SK-N-SH treated with all-trans-retinoic acid at 6 μM for 48 hours (cell line): ENCODE measurements around the gene LAMA5.

Experiments used
- ATAC-seq: fragments of 200-7000 bp; cut with Tn5 transposase; 3 replicates; pipeline ENCODE4 v1.9.1; 2020; ENCODE audit warnings: mild to moderate bottlenecking, moderate library complexity
- ARNTL ChIP-seq: fragments of 450-650 bp; formaldehyde crosslinking; IDR thresholded peaks from 2 replicates; pipeline ENCODE4 v1.5.0; 2020; ENCODE audit warnings: low read depth, mild to moderate bottlenecking, moderate library complexity, borderline replicate concordance
- BACH2 ChIP-seq: fragments of 250-450 bp; sonication (Bioruptor Pico); IDR thresholded peaks from 2 replicates; pipeline ENCODE4 v1.9.0; 2021; ENCODE audit warnings: mild to moderate bottlenecking, borderline replicate concordance
- CSDC2 ChIP-seq: fragments of 250-450 bp; sonication (Bioruptor Pico); IDR thresholded peaks from 2 replicates; pipeline ENCODE4 v1.5.0; 2020; ENCODE audit warnings: mild to moderate bottlenecking, moderate library complexity
- CSRNP3 ChIP-seq: fragments of 250-450 bp; sonication (Bioruptor Pico); IDR thresholded peaks from 2 replicates; pipeline ENCODE4 v1.5.1; 2021; ENCODE audit warnings: mild to moderate bottlenecking, moderate library complexity
- ESRRG ChIP-seq: fragments of 250-450 bp; sonication (Bioruptor Pico); IDR thresholded peaks from 2 replicates; pipeline ENCODE4 v1.6.1; 2021; ENCODE audit warnings: mild to moderate bottlenecking
- GLIS3 ChIP-seq: fragments of 250-450 bp; sonication (Bioruptor Pico); IDR thresholded peaks from 2 replicates; pipeline ENCODE4 v1.5.0; 2020; ENCODE audit warnings: mild to moderate bottlenecking, moderate library complexity
- ISL1 ChIP-seq: fragments of 250-450 bp; sonication (Bioruptor Pico); IDR thresholded peaks from 2 replicates; pipeline ENCODE4 v2.1.2; 2022; ENCODE audit warnings: mild to moderate bottlenecking, moderate library complexity
- OSR1 ChIP-seq: fragments of 250-450 bp; sonication (Bioruptor Pico); IDR thresholded peaks from 2 replicates; pipeline ENCODE4 v1.8.0; 2022; ENCODE audit warnings: moderate library complexity, mild to moderate bottlenecking, inconsistent platforms
- PATZ1 ChIP-seq: fragments of 250-450 bp; sonication (Bioruptor Pico); IDR thresholded peaks from 2 replicates; pipeline ENCODE4 v1.8.0; 2020; ENCODE audit warnings: mild to moderate bottlenecking, moderate library complexity, borderline replicate concordance
- POU6F1 ChIP-seq: fragments of 250-450 bp; sonication (Bioruptor Pico); IDR thresholded peaks from 2 replicates; pipeline ENCODE4 v1.8.0; 2021; ENCODE audit warnings: low read depth, mild to moderate bottlenecking, moderate library complexity, borderline replicate concordance
- PPARA ChIP-seq: fragments of 250-450 bp; sonication (Bioruptor Pico); IDR thresholded peaks from 2 replicates; pipeline ENCODE4 v1.5.0; 2020; ENCODE audit warnings: mild to moderate bottlenecking, borderline replicate concordance
- RARB ChIP-seq: fragments of 250-450 bp; sonication (Bioruptor Pico); IDR thresholded peaks from 2 replicates; pipeline ENCODE4 v1.8.0; 2021; ENCODE audit warnings: mild to moderate bottlenecking, moderate library complexity
- SNAI2 ChIP-seq: fragments of 250-450 bp; sonication (Bioruptor Pico); IDR thresholded peaks from 2 replicates; pipeline ENCODE4 v1.5.0; 2020; ENCODE audit warnings: mild to moderate bottlenecking, moderate library complexity
- TCF4 ChIP-seq: fragments of 250-450 bp; sonication (Bioruptor Pico); IDR thresholded peaks from 2 replicates; pipeline ENCODE4 v1.8.0; 2021; ENCODE audit warnings: mild to moderate bottlenecking, moderate library complexity, borderline replicate concordance
- TOX ChIP-seq: fragments of 250-450 bp; sonication (Bioruptor Pico); IDR thresholded peaks from 2 replicates; pipeline ENCODE4 v1.8.0; 2021; ENCODE audit warnings: mild to moderate bottlenecking, moderate library complexity, borderline replicate concordance
- ZFP3 ChIP-seq: fragments of 250-450 bp; sonication (Bioruptor Pico); IDR thresholded peaks from 2 replicates; pipeline ENCODE4 v1.5.0; 2020; ENCODE audit warnings: mild to moderate bottlenecking, moderate library complexity
- ZNF565 ChIP-seq: fragments of 450-650 bp; formaldehyde crosslinking; conservative IDR thresholded peaks from 2 replicates; pipeline ENCODE4 v1.5.0; 2020; ENCODE audit warnings: low read depth, mild to moderate bottlenecking, moderate library complexity
- ZNF70 ChIP-seq: fragments of 450-650 bp; formaldehyde crosslinking; IDR thresholded peaks from 2 replicates; pipeline ENCODE4 v1.5.0; 2020; ENCODE audit warnings: mild to moderate bottlenecking, moderate library complexity
- ZNF8 ChIP-seq: fragments of 450-650 bp; formaldehyde crosslinking; IDR thresholded peaks from 2 replicates; pipeline ENCODE4 v1.5.0; 2020; ENCODE audit warnings: mild to moderate bottlenecking, moderate library complexity

LAMA5 gene

GRCh38 chr20:62262064-62262463 is 105.0 kb downstream of the LAMA5 start (continued):
- TF ChIP-seq PATZ1 (no peak), CSDC2 (CRISPR knock-in tag) (no peak), ZFP3 (CRISPR knock-in tag) (no peak), ZNF70 (CRISPR knock-in tag) (no peak)
- TF ChIP-seq, all 23 proteins: peak for 0

GRCh38 chr20:62259294-62259565 is 107.9 kb downstream of the LAMA5 start:
- no peak for ATAC-seq
- TF ChIP-seq CSRNP3 (CRISPR knock-in tag): no peak
- no peak for TF ChIP-seq PPARA (CRISPR knock-in tag)
- no peak for TF ChIP-seq BACH2 (CRISPR knock-in tag)
- TF ChIP-seq ESRRG (CRISPR knock-in tag): no peak
- TF ChIP-seq CSDC2 (CRISPR knock-in tag): no peak
- TF ChIP-seq ZNF565 (CRISPR knock-in tag): no peak
- TF ChIP-seq ISL1 (CRISPR knock-in tag): no peak
- TF ChIP-seq ZNF8 (CRISPR knock-in tag): no peak
- no peak for TF ChIP-seq ZNF70 (CRISPR knock-in tag)
- TF ChIP-seq PATZ1: no peak
- TF ChIP-seq GLIS3 (CRISPR knock-in tag): no peak
- TF ChIP-seq RARB (CRISPR knock-in tag): no peak
- no peak for TF ChIP-seq TCF4
- no peak for TF ChIP-seq SNAI2 (CRISPR knock-in tag)
- no peak for TF ChIP-seq OSR1 (CRISPR knock-in tag)
- TF ChIP-seq TOX (CRISPR knock-in tag): no peak
- no peak for TF ChIP-seq ARNTL
- TF ChIP-seq POU6F1: no peak
